ENCODE data around the gene CARS2. TPM values are rescaled to one million over a fixed set of nuclear protein-coding genes. Genes with fewer than 3 reads are reported as not detected.
A peak's percentile ranks its signal among the peaks of the same experiment; 100 is the strongest.

The CARS2 gene
- total RNA-seq, 1 experiment from 2014 or later, result 70.9 TPM

GRCh38 chr13:110616103-110617101 lies 89.5 kb downstream of the CARS2 start:
- peak overlapping the region; percentile 97 for H3K4me2 ChIP-seq (ENCODE audit: low read length)
- H3K4me1 ChIP-seq (ENCODE audit: insufficient read depth, low read length), result peaks cover 24% of the 10 kb centered on the region
- no peaks in the 10 kb centered on the region for H3F3A ChIP-seq (ENCODE audit: low read length, unreplicated experiment)
- TSS peak; percentile 36 for BruUV-seq (replicated peaks)
- no peaks in the 10 kb centered on the region for H3K9me3 ChIP-seq (ENCODE audit: low read length)
- peaks cover 60% of the 10 kb centered on the region for H3K79me2 ChIP-seq (ENCODE audit: low read length)
- intact Hi-C loops (cut with micrococcal nuclease), result no loop called here
- peak overlapping the region; percentile 69 for H3K27ac ChIP-seq (ENCODE audit: low read length)
- peak overlapping the region; percentile 84; the same call in 1 of the 2 replicates for H2AFZ ChIP-seq (ENCODE audit: low read length)
- no peaks in the 10 kb centered on the region for H3K27me3 ChIP-seq (ENCODE audit: low read length)
- no peaks in the 10 kb centered on the region for H3K36me3 ChIP-seq (ENCODE audit: low read depth, low read length)
- POLR2A ChIA-PET (ENCODE audit: unreplicated experiment), result interaction anchor here (0.6 kb wide), 1 partner anchor 266 kb away, joined by 4 read pairs; no protein-coding TSS in a partner anchor
- TF ChIP-seq EZH2phosphoT487 (IDR thresholded peaks at IDR 0.05; ENCODE audit: borderline replicate concordance, low read length), result no peak
- TF ChIP-seq CTCF (conservative IDR thresholded peaks at IDR 0.05; ENCODE audit: low read depth, low read length), result peak; percentile 41; the same call in 1 of the 2 replicates
- CTCF ChIA-PET, result interaction anchor here (0.5 to 1.0 kb wide), 2 partner anchors 28 to 55 kb away, joined by 3 to 4 read pairs; partner anchors contain the start of gene RAB20
- H4K20me1 ChIP-seq (ENCODE audit: low read length), result peaks cover 36% of the 10 kb centered on the region
- peak overlapping the region; percentile 94 for H3K9ac ChIP-seq (ENCODE audit: low read length)
- DNase-seq, result peak; percentile 64
- ATAC-seq, result peak; percentile 58
- H3K9me2 ChIP-seq (replicated peaks; ENCODE audit: low read length), result no peaks in the 10 kb centered on the region
- H3K4me3 ChIP-seq (ENCODE audit: low read length), result peak overlapping the region; percentile 92

GRCh38 chr13:110615322-110616102 lies 90.4 kb downstream of the CARS2 start, which contains the start of gene NAXD:
NAXD (plus strand) TSS chr13:110615545; CDS start chr13:110615602, 57 bp downstream.
- ATAC-seq (peak; percentile 91), DNase-seq (peak; percentile 88)
- Histone ChIP-seq H3F3A (ENCODE audit: low read length, unreplicated experiment) (no peaks in the 10 kb centered on the region), H3K36me3 (ENCODE audit: low read depth, low read length) (no peaks in the 10 kb centered on the region), H4K20me1 (ENCODE audit: low read length) (peaks cover 31% of the 10 kb centered on the region), H3K4me2 (ENCODE audit: low read length) (peak within 1 kb of the TSS; percentile 97), H3K27ac (ENCODE audit: low read length) (peak within 1 kb of the TSS; percentile 69), H3K27me3 (ENCODE audit: low read length) (no peaks in the 10 kb centered on the region), H3K9me2 (replicated peaks; ENCODE audit: low read length) (no peaks in the 10 kb centered on the region), H3K79me2 (ENCODE audit: low read length) (peaks cover 51% of the 10 kb centered on the region), H3K4me3 (ENCODE audit: low read length) (peak within 1 kb of the TSS; percentile 92), H2AFZ (ENCODE audit: low read length) (peak within 1 kb of the TSS; percentile 84), H3K4me1 (ENCODE audit: insufficient read depth, low read length) (peaks cover 30% of the 10 kb centered on the region), H3K9me3 (ENCODE audit: low read length) (no peaks in the 10 kb centered on the region), H3K9ac (ENCODE audit: low read length) (peak within 1 kb of the TSS; percentile 94)
- BruUV-seq (replicated peaks), result no TSS peak
- TF ChIP-seq CTCF (conservative IDR thresholded peaks at IDR 0.05; ENCODE audit: low read depth, low read length), result no peak
- no peak for TF ChIP-seq EZH2phosphoT487 (IDR thresholded peaks at IDR 0.05; ENCODE audit: borderline replicate concordance, low read length)
- no peak for TF ChIP-seq EZH2 (IDR thresholded peaks at IDR 0.05; ENCODE audit: low read length, unreplicated experiment)
- intact Hi-C loops (cut with micrococcal nuclease), result loop anchor here (2.0 kb wide), 1 partner anchor 97 kb away; the partner anchor contains the start of gene ING1
- ChIA-PET POLR2A (ENCODE audit: unreplicated experiment) (interaction anchor here (0.6 kb wide), 1 partner anchor 95 kb away, joined by 4 read pairs; no protein-coding TSS in a partner anchor), CTCF (no interaction called here)
